ENCODE results near the gene CTRL.
"Not testable (repeated sequence)": the region's sequence is repeated elsewhere in the genome, so short reads cannot be mapped to it uniquely, and the experiment has no call there.

Gene CTRL

GRCh38 chr16:67942510-67943255 lies 11.0 kb upstream of the CTRL start:
- peak in 2 of 56 donors; percentile 33 to 39 for DNase-seq

DNA sequence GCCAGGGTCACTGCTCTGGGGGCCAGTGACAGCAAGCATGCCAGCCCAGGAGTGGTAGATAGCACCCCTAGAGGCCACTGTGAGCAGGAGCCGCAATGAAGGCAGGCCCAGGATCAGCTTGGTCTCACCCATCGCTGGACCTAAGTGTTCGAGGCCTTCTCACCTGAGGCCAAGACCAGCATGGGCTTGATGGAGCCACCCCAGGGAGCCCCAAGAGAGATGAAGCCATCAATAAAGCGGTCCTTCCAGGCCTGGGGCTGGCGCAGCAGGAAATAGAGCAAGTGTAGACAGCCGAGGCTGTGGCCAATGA lies 10.5 kb upstream of the CTRL start:
- peak in 18 of 56 donors; percentile 9 to 38 (median 23) for DNase-seq

GRCh38 chr16:67941469-67942199 lies 10.0 kb upstream of the CTRL start:
- DNase-seq = no peak

- DNase-seq = no peak
Measured at GRCh38 chr16:67940446-67941089, 8.9 kb upstream of the CTRL start.

DNA sequence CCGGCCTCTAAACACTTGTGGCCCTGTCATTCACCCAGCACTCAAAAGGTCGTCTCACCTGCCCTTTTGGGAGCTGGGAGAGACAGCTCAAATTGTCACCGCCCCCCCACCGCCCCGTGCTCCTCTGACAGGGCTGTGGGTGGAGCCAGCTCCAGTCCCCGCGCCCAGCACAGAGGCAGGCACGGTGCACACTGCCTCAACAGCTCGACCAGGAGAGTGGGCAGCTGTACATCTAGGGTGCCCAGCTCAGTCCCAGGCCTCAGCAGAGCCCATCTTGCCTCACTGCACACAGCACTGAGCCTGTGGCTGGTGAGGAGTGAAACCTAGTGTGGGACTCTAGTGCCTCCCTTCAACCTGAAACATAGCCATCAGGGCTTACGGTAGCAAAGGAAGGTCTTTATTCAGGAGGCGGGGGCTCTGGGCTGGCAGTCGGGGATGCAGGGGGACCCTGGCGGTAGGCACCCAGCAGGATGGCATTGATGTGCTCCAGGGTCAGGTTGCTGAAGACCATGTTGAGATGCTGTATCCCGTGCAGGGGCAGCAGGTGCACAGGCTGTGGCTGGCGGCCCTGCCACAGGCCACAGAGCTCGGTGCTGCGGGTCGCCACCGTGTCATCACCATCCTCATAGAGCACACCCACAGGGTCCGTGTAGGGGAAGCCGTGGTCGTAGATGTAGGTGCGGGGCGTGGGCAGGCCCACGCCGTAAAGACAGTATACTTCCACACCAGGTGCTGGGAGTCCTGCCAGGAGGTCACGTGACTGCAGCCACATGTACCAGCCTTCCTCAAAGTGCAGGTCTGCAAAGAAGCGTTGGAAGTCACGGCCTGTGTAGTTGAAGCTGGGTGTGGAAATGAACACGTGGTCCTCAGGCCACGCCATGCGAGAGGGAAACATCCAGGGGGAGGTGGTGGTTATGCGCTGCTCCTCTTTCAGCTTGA lies 8.1 kb upstream of the CTRL start:
- peak in 1 of 56 donors; percentile 48 for DNase-seq

DNA sequence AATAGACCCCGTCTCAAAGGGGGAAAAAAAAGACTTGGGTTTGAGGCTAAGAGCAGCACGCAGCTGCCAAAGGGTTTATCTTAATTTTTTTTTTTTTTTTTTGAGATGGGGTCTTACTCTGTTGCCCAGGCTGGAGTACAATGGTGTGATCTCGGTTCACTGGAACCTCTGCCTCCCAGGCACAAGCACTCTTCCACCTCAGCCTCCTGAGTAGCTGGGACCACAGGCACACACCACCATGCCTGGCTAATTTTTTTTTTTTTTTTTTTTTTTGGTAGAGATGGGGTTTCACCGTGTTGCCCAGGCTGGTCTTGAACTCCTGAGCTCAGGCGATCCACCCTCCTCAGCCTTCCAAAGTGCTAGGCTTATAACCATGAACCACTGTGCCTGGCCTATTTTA lies 6.1 kb upstream of the CTRL start:
- DNase-seq = not testable (repeated sequence)

GRCh38 chr16:67936880-67937605 lies 5.4 kb upstream of the CTRL start:
- peak in 6 of 56 donors; percentile 19 to 53 (median 34) for DNase-seq

GRCh38 chr16:67936124-67936879 lies 4.6 kb upstream of the CTRL start, which contains the start of gene PSMB10:
TSS of gene PSMB10 (minus strand) at chr16:67936850. CDS start at chr16:67936749, 101 bp downstream.
- DNase-seq = peak in 35 of 56 donors; percentile 30 to 74 (median 52)

- DNase-seq = peak; percentile 28 to 98 (median 92)
Measured at GRCh38 chr16:67935402-67936123, 3.9 kb upstream of the CTRL start.

DNA sequence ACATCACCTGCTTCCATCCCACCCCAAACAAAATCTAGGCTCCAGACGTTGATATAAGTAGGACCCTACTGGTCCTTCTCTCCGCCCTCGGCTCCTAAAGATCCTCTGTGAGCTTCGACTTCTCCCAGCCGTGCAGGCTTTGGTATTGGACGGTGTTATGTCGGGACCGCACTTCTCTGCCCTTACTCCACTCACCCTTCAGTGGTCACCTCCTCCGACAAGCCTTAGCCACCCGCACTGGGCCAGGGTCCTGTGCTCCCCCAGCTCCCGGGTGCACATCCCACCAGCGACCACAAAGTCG lies 3.4 kb upstream of the CTRL start:
- DNase-seq = peak in 1 of 56 donors; percentile 51

GRCh38 chr16:67934306-67935100 lies 2.8 kb upstream of the CTRL start:
- peak in 4 of 56 donors; percentile 17 to 43 (median 32) for DNase-seq

DNA sequence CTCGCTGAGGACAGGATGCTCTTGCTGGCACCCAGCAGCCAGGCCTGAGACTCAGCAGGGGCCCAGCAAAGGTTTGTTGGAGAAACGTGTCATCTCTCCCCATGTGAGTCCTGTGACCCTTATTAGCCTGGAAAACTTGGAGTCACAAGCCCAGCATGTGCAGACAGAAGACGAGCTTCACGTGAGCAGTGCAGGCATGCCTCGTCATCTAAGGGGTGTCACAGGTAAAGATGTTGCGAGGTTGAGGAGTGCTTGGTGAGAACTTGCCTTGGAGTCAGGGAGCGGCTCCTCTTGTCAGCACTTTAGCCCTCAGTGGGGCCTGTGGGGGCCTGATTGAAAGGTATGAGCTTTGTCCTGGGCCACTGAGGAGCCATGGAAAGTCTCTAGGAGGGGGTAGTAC lies 2.1 kb upstream of the CTRL start:
- no peak for DNase-seq

DNA sequence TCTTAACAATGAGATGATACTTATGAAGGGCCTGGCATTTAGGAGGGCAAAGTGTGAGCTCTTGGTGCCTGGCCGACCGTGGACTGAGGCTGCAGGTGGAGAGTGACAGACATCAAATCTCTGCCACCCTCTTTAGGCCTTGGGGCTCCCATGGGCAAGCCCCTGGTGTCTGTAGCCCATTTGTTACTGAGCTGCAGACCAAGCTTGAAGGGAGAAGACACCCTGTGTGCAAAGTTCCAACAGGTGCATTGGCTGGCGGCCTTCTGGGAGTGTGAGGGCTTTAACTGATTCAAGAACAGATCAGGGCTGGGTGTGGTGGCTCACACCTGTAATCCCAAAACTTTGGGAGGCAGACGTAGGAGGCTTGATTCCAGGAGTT lies 789 bp upstream of the CTRL start:
- DNase-seq = no peak

DNA sequence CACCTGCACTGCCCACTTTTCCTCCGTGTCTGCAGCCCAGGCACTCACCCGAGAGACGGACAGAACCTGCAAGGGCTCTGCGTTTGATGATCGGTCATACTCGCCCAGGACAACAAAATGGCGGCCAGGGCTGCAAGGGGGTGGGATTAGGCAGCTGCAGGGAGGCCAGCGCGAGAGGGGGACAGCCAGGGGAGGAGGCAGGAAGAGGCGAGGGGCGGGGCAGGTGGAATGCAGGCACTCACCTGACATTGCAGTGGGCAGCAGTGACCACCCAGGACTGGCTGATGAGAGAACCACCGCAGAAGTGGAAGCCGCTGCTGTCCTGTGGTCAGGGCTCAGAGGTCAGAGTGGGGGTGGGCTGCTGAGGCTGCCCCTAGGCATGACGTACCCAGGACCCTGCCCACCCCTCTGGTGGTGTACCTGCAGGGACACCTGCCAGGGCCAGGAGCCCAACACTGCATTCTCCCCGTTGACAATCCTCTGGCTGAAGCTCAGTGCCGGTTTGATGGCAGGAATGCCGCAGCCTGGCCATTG lies 917 bp downstream of the CTRL start:
- no peak for DNase-seq

DNA sequence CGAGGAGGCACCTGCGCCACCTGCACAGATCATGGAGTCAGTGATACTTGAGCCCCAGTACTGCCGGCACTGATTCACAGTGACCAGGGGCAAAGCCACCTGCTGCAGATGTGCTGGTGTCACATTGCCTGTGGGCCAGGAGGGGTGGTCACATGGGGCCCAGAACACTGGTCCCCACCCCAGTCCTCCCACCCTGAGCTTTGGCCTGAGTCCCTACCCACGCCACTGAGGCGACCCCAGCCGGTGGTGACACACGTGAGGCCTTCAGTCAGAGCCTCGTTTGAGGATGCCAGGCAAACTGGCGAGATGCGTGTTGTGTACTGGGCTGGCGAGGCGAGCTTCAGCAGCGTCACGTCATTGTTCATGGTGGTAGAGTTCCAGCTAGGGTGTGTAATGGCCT lies 1.5 kb downstream of the CTRL start:
- no peak for DNase-seq

DNA sequence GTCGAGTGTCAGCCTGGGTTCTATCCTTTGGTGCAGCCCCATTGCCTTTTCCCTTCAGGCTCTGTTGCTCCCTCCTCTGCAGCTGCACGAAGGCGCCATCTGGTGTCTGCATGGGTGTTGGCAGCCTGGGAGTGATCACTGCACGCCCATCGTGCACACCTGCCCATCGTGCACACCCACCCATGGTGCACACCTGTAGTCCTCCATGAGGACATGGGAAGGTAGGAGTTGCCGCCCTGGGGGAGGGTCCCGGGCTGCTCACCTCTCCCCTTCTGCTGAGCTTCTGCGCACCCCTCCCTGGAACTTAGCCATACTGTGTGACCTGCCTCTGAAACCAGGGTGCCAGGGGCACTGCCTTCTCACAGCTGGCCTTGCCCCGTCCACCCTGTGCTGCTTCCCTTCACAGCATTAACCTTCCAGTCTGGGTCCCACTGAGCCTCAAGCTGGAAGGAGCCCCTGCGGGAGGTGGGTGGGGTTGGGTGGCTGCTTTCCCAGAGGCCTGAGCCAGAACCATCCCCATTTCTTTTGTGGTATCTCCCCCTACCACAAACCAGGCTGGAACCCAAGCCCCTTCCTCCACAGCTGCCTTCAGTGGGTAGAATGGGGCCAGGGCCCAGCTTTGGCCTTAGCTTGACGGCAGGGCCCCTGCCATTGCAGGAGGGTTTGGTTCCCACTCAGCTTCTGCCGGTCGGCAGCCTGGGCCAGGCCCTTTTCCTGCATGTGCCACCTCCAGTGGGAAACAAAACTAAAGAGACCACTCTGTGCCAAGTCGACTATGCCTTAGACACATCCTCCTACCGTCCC lies 2.9 kb downstream of the CTRL start:
- DNase-seq = peak in 48 of 56 donors; percentile 13 to 83 (median 51)

GRCh38 chr16:67928147-67928546 lies 3.5 kb downstream of the CTRL start:
- no peak for DNase-seq
